Loucy (cell line): ENCODE results near the gene FXYD2.
A peak's percentile ranks its signal among the peaks of the same experiment; 100 is the strongest.

ENCODE experiments used
- EZH2phosphoT487 ChIP-seq: fragments of 200-600 bp; IDR thresholded peaks from 2 replicates; pipeline ENCODE4 v1.6.1; 2018; ENCODE audit warnings: antibody characterized with exemption, mild to moderate bottlenecking, moderate library complexity, borderline replicate concordance
- TF ChIP-seq, protein P1 (sequence below): fragments of 200-600 bp; sonication (generic); conservative IDR thresholded peaks from 2 replicates; pipeline ENCODE4 v1.5.1; 2014; ENCODE audit warnings: mild to moderate bottlenecking, antibody characterized with exemption, low read length

DNA sequence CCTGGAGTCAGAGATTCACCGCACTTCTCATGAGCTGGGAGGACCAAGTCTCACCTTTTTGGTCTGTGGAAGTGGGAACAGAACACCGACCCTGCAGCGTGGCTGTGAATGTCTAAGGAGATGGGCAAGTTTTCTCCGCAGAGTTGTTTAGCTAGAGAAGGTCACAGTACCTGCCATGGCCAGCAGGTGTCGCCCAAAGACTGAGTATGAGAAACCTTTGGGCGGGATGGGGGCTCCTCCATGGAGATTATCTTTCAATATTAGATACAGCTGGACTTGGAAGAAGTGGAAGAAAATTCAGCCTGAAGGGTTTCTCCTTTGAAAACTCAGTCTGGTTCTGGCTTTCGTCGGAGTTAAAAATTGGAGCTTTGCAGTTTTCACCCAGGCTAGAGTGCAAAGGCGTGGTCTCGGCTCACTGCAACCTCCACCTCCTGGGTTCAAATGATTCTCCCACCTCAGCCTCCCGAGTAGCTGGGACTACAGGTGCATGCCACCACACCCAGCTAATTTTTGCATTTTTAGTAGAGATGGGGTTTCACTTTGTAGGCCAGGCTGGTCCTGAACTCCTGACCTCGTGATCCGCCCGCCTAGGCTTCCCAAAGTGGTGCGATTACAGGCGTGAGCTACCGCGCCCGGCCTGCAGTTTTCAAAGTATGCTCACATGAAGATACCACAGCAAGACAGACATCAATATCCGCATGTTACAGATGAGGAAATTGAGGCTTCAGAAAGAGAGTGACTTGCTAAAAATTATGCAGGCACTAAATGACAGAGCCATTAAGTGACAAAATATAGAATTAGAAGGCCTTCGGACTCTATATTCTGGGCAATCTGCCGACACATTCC lies 16.8 kb downstream of the FXYD2 start:
- no peak for TF ChIP-seq EZH2phosphoT487
- TF ChIP-seq, protein P1, sequence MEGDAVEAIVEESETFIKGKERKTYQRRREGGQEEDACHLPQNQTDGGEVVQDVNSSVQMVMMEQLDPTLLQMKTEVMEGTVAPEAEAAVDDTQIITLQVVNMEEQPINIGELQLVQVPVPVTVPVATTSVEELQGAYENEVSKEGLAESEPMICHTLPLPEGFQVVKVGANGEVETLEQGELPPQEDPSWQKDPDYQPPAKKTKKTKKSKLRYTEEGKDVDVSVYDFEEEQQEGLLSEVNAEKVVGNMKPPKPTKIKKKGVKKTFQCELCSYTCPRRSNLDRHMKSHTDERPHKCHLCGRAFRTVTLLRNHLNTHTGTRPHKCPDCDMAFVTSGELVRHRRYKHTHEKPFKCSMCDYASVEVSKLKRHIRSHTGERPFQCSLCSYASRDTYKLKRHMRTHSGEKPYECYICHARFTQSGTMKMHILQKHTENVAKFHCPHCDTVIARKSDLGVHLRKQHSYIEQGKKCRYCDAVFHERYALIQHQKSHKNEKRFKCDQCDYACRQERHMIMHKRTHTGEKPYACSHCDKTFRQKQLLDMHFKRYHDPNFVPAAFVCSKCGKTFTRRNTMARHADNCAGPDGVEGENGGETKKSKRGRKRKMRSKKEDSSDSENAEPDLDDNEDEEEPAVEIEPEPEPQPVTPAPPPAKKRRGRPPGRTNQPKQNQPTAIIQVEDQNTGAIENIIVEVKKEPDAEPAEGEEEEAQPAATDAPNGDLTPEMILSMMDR, result peak; percentile 97
